ENCODE data around the gene MBIP. TPM values are rescaled to one million over a fixed set of nuclear protein-coding genes. Genes with fewer than 3 reads are reported as not detected.
"Not testable (repeated sequence)": the region's sequence is repeated elsewhere in the genome, so short reads cannot be mapped to it uniquely, and the experiment has no call there.

Gene MBIP
- total RNA-seq, 2 experiments from 2014 or later = 29.9 to 30.8 TPM

DNA sequence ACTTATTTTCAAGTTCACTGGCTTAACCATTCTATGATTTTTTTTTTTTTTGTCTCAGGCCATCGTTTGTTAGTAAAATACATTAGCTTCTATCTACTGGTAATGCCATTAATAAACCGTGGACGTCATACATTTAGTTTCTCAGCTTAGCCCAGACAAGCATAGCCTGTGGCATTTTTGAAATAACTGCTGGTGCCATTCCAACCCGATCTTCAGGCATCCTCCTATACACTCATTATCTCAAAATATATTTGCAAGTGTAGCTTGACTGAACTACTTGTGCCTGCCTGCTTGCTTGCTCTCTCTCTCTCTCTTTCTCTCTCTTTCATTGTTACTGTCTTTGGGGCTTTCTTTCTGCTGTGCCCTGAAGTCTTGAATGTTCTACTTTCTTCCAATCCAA lies 12.7 kb upstream of the MBIP start:
- CTCF ChIA-PET = interaction anchor here (0.9 kb wide), 1 partner anchor 16 kb away, joined by 5 read pairs; no protein-coding TSS in a partner anchor
- intact Hi-C loops (cut with micrococcal nuclease) = no loop called here
- H3K27me3 Mint-ChIP-seq (ENCODE audit: low read depth) = peaks cover 21% of the 10 kb centered on the region

GRCh38 chr14:36327573-36327972 lies 7.1 kb upstream of the MBIP start:
- H3K27ac Mint-ChIP-seq; H3K4me3 Mint-ChIP-seq; DNase-seq; CTCF ChIA-PET; intact Hi-C loops (cut with micrococcal nuclease); H3K9me3 Mint-ChIP-seq; H3K4me1 Mint-ChIP-seq (ENCODE audit: low read depth); H3K36me3 Mint-ChIP-seq (ENCODE audit: low read depth): not testable (repeated sequence)
- peaks cover 28% of the 10 kb centered on the region for H3K27me3 Mint-ChIP-seq (ENCODE audit: low read depth)

More for the DNA sequence above, 12.7 kb upstream of the MBIP start:
- no peak overlapping the region for H3K27ac Mint-ChIP-seq
- no peaks in the 10 kb centered on the region for H3K36me3 Mint-ChIP-seq (ENCODE audit: low read depth)
- peaks cover 1% of the 10 kb centered on the region for H3K9me3 Mint-ChIP-seq
- H3K4me3 Mint-ChIP-seq = no peak overlapping the region
- no peaks in the 10 kb centered on the region for H3K4me1 Mint-ChIP-seq (ENCODE audit: low read depth)
- DNase-seq = no peak

GRCh38 chr14:36325853-36326252 lies 5.4 kb upstream of the MBIP start:
- Mint-ChIP-seq H3K36me3 (ENCODE audit: low read depth) (no peaks in the 10 kb centered on the region), H3K27ac (no peak overlapping the region), H3K27me3 (ENCODE audit: low read depth) (peaks cover 26% of the 10 kb centered on the region), H3K9me3 (peaks cover 1% of the 10 kb centered on the region), H3K4me3 (no peak overlapping the region), H3K4me1 (ENCODE audit: low read depth) (peaks cover 3% of the 10 kb centered on the region)
- intact Hi-C loops (cut with micrococcal nuclease) = no loop called here
- DNase-seq = no peak
- CTCF ChIA-PET = no interaction called here

DNA sequence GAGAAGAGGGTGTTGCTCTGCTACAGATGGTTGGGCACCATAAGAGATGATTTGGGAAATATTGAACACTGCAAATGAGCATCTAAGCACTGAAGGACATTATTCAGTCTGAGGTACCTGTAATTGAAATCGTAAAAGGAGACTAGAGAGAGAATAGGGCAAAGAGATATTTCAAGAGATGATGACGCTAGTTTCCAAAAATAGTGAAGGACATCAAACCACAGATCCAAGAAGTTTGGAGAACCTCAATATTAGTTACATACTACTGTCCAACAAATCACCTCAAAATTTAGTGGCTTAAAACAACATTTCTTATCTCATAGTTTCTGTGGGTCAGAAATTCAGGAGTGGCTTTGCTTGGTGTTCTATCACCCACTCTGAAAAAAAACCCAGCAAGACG lies 4.5 kb upstream of the MBIP start:
- Mint-ChIP-seq H3K9me3 (peaks cover 1% of the 10 kb centered on the region), H3K27ac (no peak overlapping the region), H3K4me1 (ENCODE audit: low read depth) (peaks cover 6% of the 10 kb centered on the region), H3K27me3 (ENCODE audit: low read depth) (peaks cover 22% of the 10 kb centered on the region), H3K4me3 (no peak overlapping the region), H3K36me3 (ENCODE audit: low read depth) (peaks cover 3% of the 10 kb centered on the region)
- CTCF ChIA-PET = no interaction called here
- DNase-seq = no peak
- intact Hi-C loops (cut with micrococcal nuclease) = loop anchor here (5.0 kb wide), 1 partner anchor 1788 kb away; the partner anchor contains the start of gene EAPP

- H3K27me3 Mint-ChIP-seq (ENCODE audit: low read depth) = peaks cover 5% of the 10 kb centered on the region
- intact Hi-C loops (cut with micrococcal nuclease) = loop anchor here (1.0 to 5.0 kb wide), 4 partner anchors 388 to 1784 kb away; partner anchors contain the start of genes BRMS1L and EAPP
- H3K27ac Mint-ChIP-seq = peak overlapping the region; percentile 96
- CTCF ChIA-PET = interaction anchor here (0.5 to 1.4 kb wide), 3 partner anchors 41 to 80 kb away, joined by 3 to 5 read pairs (median 3); no protein-coding TSS in a partner anchor
- H3K9me3 Mint-ChIP-seq = no peaks in the 10 kb centered on the region
- peak overlapping the region; percentile 97 for H3K4me3 Mint-ChIP-seq
- DNase-seq = no peak
- peaks cover 3% of the 10 kb centered on the region for H3K36me3 Mint-ChIP-seq (ENCODE audit: low read depth)
- H3K4me1 Mint-ChIP-seq (ENCODE audit: low read depth) = peaks cover 22% of the 10 kb centered on the region
Measured at GRCh38 chr14:36320897-36321381, 502 bp upstream of the MBIP start.

DNA sequence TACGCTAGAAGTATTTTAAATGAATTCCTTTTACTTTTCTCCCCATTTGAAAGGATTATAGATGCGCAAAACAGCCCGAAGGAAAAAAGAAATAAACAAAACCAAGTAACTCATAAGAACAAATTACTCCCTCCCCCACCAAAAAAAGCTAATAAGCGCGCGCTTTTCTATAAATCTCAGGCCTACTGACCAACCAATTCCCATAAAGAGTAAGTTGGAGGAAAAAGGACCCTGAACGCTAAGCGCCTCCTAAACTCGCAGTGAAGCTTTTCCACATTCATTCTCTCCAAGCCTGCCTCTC lies 588 bp downstream of the MBIP start:
- peaks cover 32% of the 10 kb centered on the region for H3K4me1 Mint-ChIP-seq (ENCODE audit: low read depth)
- DNase-seq = no peak
- CTCF ChIA-PET = no interaction called here
- H3K36me3 Mint-ChIP-seq (ENCODE audit: low read depth) = peaks cover 3% of the 10 kb centered on the region
- no peaks in the 10 kb centered on the region for H3K9me3 Mint-ChIP-seq
- H3K27ac Mint-ChIP-seq = peak overlapping the region; percentile 96
- peak overlapping the region; percentile 97 for H3K4me3 Mint-ChIP-seq
- H3K27me3 Mint-ChIP-seq (ENCODE audit: low read depth) = peaks cover 5% of the 10 kb centered on the region
- intact Hi-C loops (cut with micrococcal nuclease) = loop anchor here (1.0 to 10.0 kb wide), 16 partner anchors 157 to 1858 kb away; partner anchors contain the start of genes BRMS1L, EAPP, FAM177A1 and FOXA1

GRCh38 chr14:36317650-36318049 lies 2.8 kb downstream of the MBIP start:
- Mint-ChIP-seq H3K27ac (peak overlapping the region; percentile 53), H3K9me3 (no peaks in the 10 kb centered on the region), H3K4me1 (ENCODE audit: low read depth) (peaks cover 45% of the 10 kb centered on the region), H3K36me3 (ENCODE audit: low read depth) (peaks cover 13% of the 10 kb centered on the region), H3K27me3 (ENCODE audit: low read depth) (no peaks in the 10 kb centered on the region), H3K4me3 (no peak overlapping the region)
- intact Hi-C loops (cut with micrococcal nuclease) = loop anchor here (5.0 to 10.0 kb wide), 12 partner anchors 160 to 1855 kb away; partner anchors contain the start of genes FAM177A1, FOXA1, NFKBIA and PPP2R3C
- DNase-seq = no peak
- CTCF ChIA-PET = no interaction called here

DNA sequence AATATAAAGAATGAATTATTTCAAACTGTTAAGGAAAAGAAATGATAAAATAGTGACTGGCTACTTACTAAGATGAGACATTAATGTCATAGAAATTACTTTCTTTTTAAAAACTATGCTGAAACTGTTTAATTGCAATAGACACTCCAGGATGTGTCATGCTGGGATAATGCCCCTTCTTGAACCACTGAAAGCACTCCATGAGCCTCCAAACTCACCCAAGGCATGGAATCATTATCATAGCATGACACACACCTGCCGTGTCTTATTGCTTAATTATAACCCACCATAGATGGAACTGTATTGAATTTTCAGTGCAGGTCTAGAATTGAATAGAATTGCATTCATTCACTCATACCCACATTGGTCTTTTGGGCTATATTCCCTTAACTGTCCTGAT lies 4.3 kb downstream of the MBIP start:
- CTCF ChIA-PET = no interaction called here
- H3K4me1 Mint-ChIP-seq (ENCODE audit: low read depth) = peaks cover 44% of the 10 kb centered on the region

DNA sequence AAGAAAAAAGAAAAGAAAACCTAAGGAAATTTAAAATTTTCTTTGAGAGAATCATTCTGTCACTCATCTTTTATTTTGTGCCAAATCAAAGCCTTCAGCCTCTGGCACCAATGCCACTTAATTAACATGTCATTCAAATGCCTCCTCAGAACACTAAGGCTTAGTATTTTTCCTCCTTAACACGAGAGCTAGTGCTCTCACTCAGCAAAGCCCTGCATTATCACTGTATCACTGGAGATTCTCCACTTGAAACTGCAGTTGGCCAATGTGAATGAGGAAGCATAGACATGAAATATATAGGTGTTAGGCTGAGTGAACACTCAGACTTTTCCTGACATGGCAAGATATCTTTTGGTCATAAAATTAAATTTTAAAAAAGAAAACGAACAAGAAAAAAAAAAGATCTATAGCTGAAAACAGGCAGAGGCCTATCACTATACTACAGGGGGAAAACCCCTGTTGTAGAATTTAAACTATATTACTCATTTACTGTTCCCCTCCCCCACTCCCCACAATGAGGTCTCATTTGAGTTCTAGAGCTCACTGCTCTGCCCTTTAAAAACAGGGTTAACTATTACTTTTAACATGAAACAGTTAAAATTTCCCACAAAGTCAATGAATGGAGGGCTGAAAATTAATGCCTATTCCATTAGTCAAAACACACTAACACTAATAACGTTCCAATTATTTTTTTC lies 5.1 kb downstream of the MBIP start:
- peak overlapping the region; percentile 89 for H3K27ac Mint-ChIP-seq
- H3K9me3 Mint-ChIP-seq = no peaks in the 10 kb centered on the region
- peaks cover 21% of the 10 kb centered on the region for H3K36me3 Mint-ChIP-seq (ENCODE audit: low read depth)
- CTCF ChIA-PET = interaction anchor here (1.0 kb wide), 1 partner anchor 59 kb away, joined by 3 read pairs; no protein-coding TSS in a partner anchor
- peak overlapping the region; percentile 43 for H3K4me3 Mint-ChIP-seq
- peaks cover 40% of the 10 kb centered on the region for H3K4me1 Mint-ChIP-seq (ENCODE audit: low read depth)
- intact Hi-C loops (cut with micrococcal nuclease) = loop anchor here (1.0 to 10.0 kb wide), 16 partner anchors 25 to 1853 kb away; partner anchors contain the start of genes FAM177A1, FOXA1, NFKBIA and PPP2R3C
- no peaks in the 10 kb centered on the region for H3K27me3 Mint-ChIP-seq (ENCODE audit: low read depth)
- DNase-seq = peak; percentile 80

More for the DNA sequence above, 4.3 kb downstream of the MBIP start:
- Mint-ChIP-seq H3K27me3 (ENCODE audit: low read depth) (no peaks in the 10 kb centered on the region), H3K36me3 (ENCODE audit: low read depth) (peaks cover 16% of the 10 kb centered on the region), H3K27ac (peak overlapping the region; percentile 59), H3K9me3 (no peaks in the 10 kb centered on the region), H3K4me3 (no peak overlapping the region)
- intact Hi-C loops (cut with micrococcal nuclease) = loop anchor here (5.0 to 10.0 kb wide), 12 partner anchors 161 to 1854 kb away; partner anchors contain the start of genes FAM177A1, FOXA1, NFKBIA and PPP2R3C
- DNase-seq = no peak

DNA sequence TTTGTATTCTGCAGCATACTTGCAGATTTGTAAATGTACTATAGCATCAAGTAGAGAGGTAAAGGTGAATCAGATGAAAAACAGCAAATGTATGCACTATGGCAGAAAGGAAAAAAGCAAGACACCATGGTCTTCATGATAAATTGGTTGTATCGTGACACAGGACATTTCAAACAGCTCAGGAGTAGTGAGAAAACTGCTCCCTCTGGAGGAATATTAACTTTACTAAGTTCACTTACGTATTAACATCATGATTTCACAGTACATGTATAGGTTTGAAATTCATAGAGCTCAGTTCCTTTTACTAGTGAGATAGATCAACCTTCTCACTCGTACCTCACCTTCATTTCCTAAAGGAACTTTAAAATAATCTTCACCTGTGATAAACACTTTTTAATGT lies 6.5 kb downstream of the MBIP start:
- Mint-ChIP-seq H3K9me3 (no peaks in the 10 kb centered on the region), H3K36me3 (ENCODE audit: low read depth) (peaks cover 33% of the 10 kb centered on the region), H3K4me1 (ENCODE audit: low read depth) (peaks cover 40% of the 10 kb centered on the region), H3K27me3 (ENCODE audit: low read depth) (no peaks in the 10 kb centered on the region), H3K27ac (no peak overlapping the region), H3K4me3 (no peak overlapping the region)
- intact Hi-C loops (cut with micrococcal nuclease) = loop anchor here (10.0 kb wide), 1 partner anchor 1269 kb away; the partner anchor contains the start of gene FAM177A1
- no peak for DNase-seq
- CTCF ChIA-PET = interaction anchor here (0.6 to 0.7 kb wide), 2 partner anchors 8 to 60 kb away, joined by 3 to 4 read pairs; no protein-coding TSS in a partner anchor

GRCh38 chr14:36313206-36313605 lies 7.2 kb downstream of the MBIP start:
- intact Hi-C loops (cut with micrococcal nuclease) = loop anchor here (10.0 kb wide), 1 partner anchor 1268 kb away; the partner anchor contains the start of gene FAM177A1
- peaks cover 40% of the 10 kb centered on the region for H3K36me3 Mint-ChIP-seq (ENCODE audit: low read depth)
- H3K4me1 Mint-ChIP-seq (ENCODE audit: low read depth) = peaks cover 37% of the 10 kb centered on the region
- no peak overlapping the region for H3K4me3 Mint-ChIP-seq
- CTCF ChIA-PET = interaction anchor here (1.5 kb wide), 1 partner anchor 243 kb away, joined by 3 read pairs; no protein-coding TSS in a partner anchor
- no peaks in the 10 kb centered on the region for H3K9me3 Mint-ChIP-seq
- no peak overlapping the region for H3K27ac Mint-ChIP-seq
- no peak for DNase-seq
- H3K27me3 Mint-ChIP-seq (ENCODE audit: low read depth) = no peaks in the 10 kb centered on the region

DNA sequence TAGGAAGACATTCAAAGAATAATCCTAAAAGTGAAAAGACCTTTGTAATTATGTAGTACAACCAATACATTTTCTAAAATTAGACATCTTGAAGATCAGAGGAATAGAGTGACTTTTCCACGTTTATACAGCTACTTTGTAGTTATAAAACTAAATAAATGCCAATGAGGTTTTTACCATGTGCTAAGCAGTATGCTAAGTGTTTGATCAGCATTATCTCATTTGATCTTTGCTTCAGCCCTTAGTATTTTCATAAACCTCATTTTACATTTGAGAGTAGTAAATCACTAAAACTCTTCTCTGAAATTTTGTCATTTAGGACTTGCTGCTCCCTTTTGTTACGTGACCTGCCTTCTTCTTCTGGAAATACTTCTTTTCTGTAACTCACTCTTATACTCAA lies 13.6 kb downstream of the MBIP start:
- CTCF ChIA-PET = interaction anchor here (0.7 kb wide), 1 partner anchor 635 kb away, joined by 3 read pairs; no protein-coding TSS in a partner anchor
- Mint-ChIP-seq H3K36me3 (ENCODE audit: low read depth) (peaks cover 49% of the 10 kb centered on the region), H3K9me3 (no peaks in the 10 kb centered on the region), H3K27me3 (ENCODE audit: low read depth) (no peaks in the 10 kb centered on the region), H3K4me1 (ENCODE audit: low read depth) (no peaks in the 10 kb centered on the region), H3K27ac (no peak overlapping the region), H3K4me3 (no peak overlapping the region)
- no peak for DNase-seq
- intact Hi-C loops (cut with micrococcal nuclease) = no loop called here
